MM.1S (cell line): Measurements from ENCODE around the gene OTUD4.

Experiments
- DNase-seq: peaks from one replicate; pipeline ENCODE4 v3.0.0-alpha.2; 2015
- H2AFZ ChIP-seq: fragments of 300-600 bp; sonication (generic); 2 replicates; pipeline ENCODE4 v1.6.0; 2016; ENCODE audit warnings: antibody characterized with exemption, low read length
- H3F3A ChIP-seq: fragments of 300-600 bp; sonication (generic); 2 replicates; pipeline ENCODE4 v1.6.1; 2016; ENCODE audit warnings: mild to moderate bottlenecking, antibody characterized with exemption, low read length, moderate library complexity, mixed read lengths; ENCODE audit not compliant: insufficient read depth
- H3K27ac ChIP-seq: fragments of 300-600 bp; sonication (generic); 2 replicates; pipeline ENCODE4 v1.5.1; 2016; ENCODE audit warnings: mild to moderate bottlenecking, low read length
- H3K27me3 ChIP-seq: fragments of 300-600 bp; sonication (generic); replicated peaks from 2 replicates; pipeline ENCODE4 v1.6.0; 2016; ENCODE audit warnings: low read length; ENCODE audit not compliant: insufficient read depth
- H3K36me3 ChIP-seq: fragments of 300-600 bp; sonication (generic); replicated peaks from 2 replicates; pipeline ENCODE4 v1.6.1; 2016; ENCODE audit warnings: mild to moderate bottlenecking, low read length, mixed read lengths; ENCODE audit not compliant: insufficient read depth
- H3K4me1 ChIP-seq: fragments of 300-600 bp; sonication (generic); 2 replicates; pipeline ENCODE4 v1.6.1; 2016; ENCODE audit warnings: low read length, mixed read lengths
- H3K4me2 ChIP-seq: fragments of 300-600 bp; sonication (generic); 2 replicates; pipeline ENCODE4 v1.6.0; 2016; ENCODE audit warnings: low read depth, low read length
- H3K4me3 ChIP-seq: fragments of 300-600 bp; sonication (generic); 2 replicates; pipeline ENCODE4 v1.5.1; 2016; ENCODE audit warnings: low read length, mixed read lengths
- H3K79me2 ChIP-seq: fragments of 300-600 bp; sonication (generic); 2 replicates; pipeline ENCODE4 v1.6.1; 2016; ENCODE audit warnings: mixed run types, low read length, mixed read lengths
- H3K9ac ChIP-seq: fragments of 300-600 bp; sonication (generic); 2 replicates; pipeline ENCODE4 v1.6.1; 2016; ENCODE audit warnings: low read length, mixed read lengths
- H3K9me2 ChIP-seq: fragments of 300-600 bp; sonication (generic); replicated peaks from 2 replicates; pipeline ENCODE4 v1.6.1; 2016; ENCODE audit warnings: mild to moderate bottlenecking, low read length, mixed read lengths; ENCODE audit not compliant: insufficient read depth
- H3K9me3 ChIP-seq: fragments of 300-600 bp; sonication (generic); replicated peaks from 2 replicates; pipeline ENCODE4 v1.6.1; 2016; ENCODE audit warnings: mild to moderate bottlenecking, low read length, mixed read lengths; ENCODE audit not compliant: insufficient read depth
- H4K20me1 ChIP-seq: fragments of 300-600 bp; sonication (generic); 2 replicates; pipeline ENCODE4 v1.6.1; 2016; ENCODE audit warnings: mild to moderate bottlenecking, low read length, moderate library complexity, mixed read lengths; ENCODE audit not compliant: insufficient read depth
- CTCF ChIP-seq: fragments of 300-600 bp; sonication (generic); IDR thresholded peaks from 2 replicates; pipeline ENCODE4 v1.5.1; 2016; ENCODE audit warnings: antibody characterized with exemption, low read length, mixed read lengths
- EZH2 ChIP-seq: fragments of 300-600 bp; sonication (generic); optimal IDR thresholded peaks from 2 replicates; pipeline ENCODE3; 2017; ENCODE audit warnings: low read depth, mild to moderate bottlenecking, antibody characterized with exemption, low read length, mixed read lengths
- EZH2phosphoT487 ChIP-seq: fragments of 300-600 bp; sonication (generic); IDR thresholded peaks from 2 replicates; pipeline ENCODE4 v1.6.1; 2018; ENCODE audit warnings: antibody characterized with exemption, low read length

OTUD4 gene

GRCh38 chr4:145103496-145103895, 76.9 kb downstream of the OTUD4 start:
- H4K20me1 ChIP-seq = peaks cover 15% of the 10 kb centered on the region; the same call in 1 of the 2 replicates
- no peak for TF ChIP-seq EZH2phosphoT487
- TF ChIP-seq EZH2 = no peak
- TF ChIP-seq CTCF = no peak
- no peak overlapping the region for H2AFZ ChIP-seq
- H3K4me1 ChIP-seq = no peaks in the 10 kb centered on the region
- no peaks in the 10 kb centered on the region for H3K9me3 ChIP-seq
- H3F3A ChIP-seq = no peaks in the 10 kb centered on the region
- H3K9ac ChIP-seq = no peak overlapping the region
- H3K4me2 ChIP-seq = no peak overlapping the region
- peaks cover 10% of the 10 kb centered on the region for H3K36me3 ChIP-seq
- no peaks in the 10 kb centered on the region for H3K9me2 ChIP-seq
- H3K4me3 ChIP-seq = no peak overlapping the region
- DNase-seq = no peak
- no peaks in the 10 kb centered on the region for H3K27me3 ChIP-seq
- peaks cover 94% of the 10 kb centered on the region for H3K79me2 ChIP-seq
- H3K27ac ChIP-seq = no peak overlapping the region

- DNase-seq = no peak
- H3K79me2 ChIP-seq = peaks cover 93% of the 10 kb centered on the region
- H3K4me1 ChIP-seq = no peaks in the 10 kb centered on the region
- no peak overlapping the region for H3K27ac ChIP-seq
- no peak overlapping the region for H3K4me2 ChIP-seq
- H3K9ac ChIP-seq = no peak overlapping the region
- no peaks in the 10 kb centered on the region for H3K9me2 ChIP-seq
- peaks cover 4% of the 10 kb centered on the region; the same call in 1 of the 2 replicates for H3K36me3 ChIP-seq
- H3K27me3 ChIP-seq = no peaks in the 10 kb centered on the region
- no peak overlapping the region for H3K4me3 ChIP-seq
- no peak overlapping the region for H2AFZ ChIP-seq
- no peaks in the 10 kb centered on the region for H3K9me3 ChIP-seq
- TF ChIP-seq EZH2phosphoT487 (no peak), EZH2 (no peak), CTCF (no peak)
- peaks cover 15% of the 10 kb centered on the region; the same call in 1 of the 2 replicates for H4K20me1 ChIP-seq
- peaks cover 3% of the 10 kb centered on the region for H3F3A ChIP-seq
These were observed 77.8 kb downstream of the OTUD4 start for GRCh38 chr4:145102619-145103018.

- TF ChIP-seq EZH2phosphoT487 = no peak
- no peak for TF ChIP-seq EZH2
- no peak for TF ChIP-seq CTCF
- Histone ChIP-seq H3K4me3 (no peak overlapping the region), H3K27ac (no peak overlapping the region), H4K20me1 (peaks cover 15% of the 10 kb centered on the region; the same call in 1 of the 2 replicates), H3K27me3 (no peaks in the 10 kb centered on the region), H3K4me1 (peaks cover 7% of the 10 kb centered on the region; the same call in 1 of the 2 replicates), H3K9me2 (no peaks in the 10 kb centered on the region), H3K79me2 (peaks cover 94% of the 10 kb centered on the region), H3K9ac (no peak overlapping the region), H3K36me3 (peaks cover 4% of the 10 kb centered on the region; the same call in 1 of the 2 replicates), H3F3A (peaks cover 8% of the 10 kb centered on the region), H2AFZ (no peak overlapping the region), H3K9me3 (no peaks in the 10 kb centered on the region), H3K4me2 (no peak overlapping the region)
- DNase-seq = no peak
These were observed 79.3 kb downstream of the OTUD4 start for GRCh38 chr4:145101091-145101490.
